ENCODE data around the gene MTOR.

MTOR gene

DNA sequence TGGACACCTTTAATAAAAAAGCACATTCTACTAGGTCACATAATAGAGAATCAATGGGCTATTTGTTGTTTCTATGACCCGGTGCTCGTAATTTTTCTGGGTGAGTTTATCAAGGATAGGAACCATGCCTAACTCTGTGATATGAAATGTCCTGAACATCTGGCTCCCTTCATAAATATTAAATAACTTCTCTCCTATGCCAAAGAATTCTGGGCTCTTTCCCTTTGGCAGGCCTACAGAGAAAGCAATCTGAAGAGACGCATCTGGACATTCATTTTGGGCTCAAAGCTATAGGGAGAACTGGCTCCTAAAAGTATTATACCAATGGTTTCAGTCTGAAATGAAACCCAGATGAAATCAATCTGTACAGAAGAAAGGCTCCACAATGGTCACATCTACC is 112.0 kb downstream of the MTOR start:
- no peak for DNase-seq (ENCODE audit: low read depth)

DNA sequence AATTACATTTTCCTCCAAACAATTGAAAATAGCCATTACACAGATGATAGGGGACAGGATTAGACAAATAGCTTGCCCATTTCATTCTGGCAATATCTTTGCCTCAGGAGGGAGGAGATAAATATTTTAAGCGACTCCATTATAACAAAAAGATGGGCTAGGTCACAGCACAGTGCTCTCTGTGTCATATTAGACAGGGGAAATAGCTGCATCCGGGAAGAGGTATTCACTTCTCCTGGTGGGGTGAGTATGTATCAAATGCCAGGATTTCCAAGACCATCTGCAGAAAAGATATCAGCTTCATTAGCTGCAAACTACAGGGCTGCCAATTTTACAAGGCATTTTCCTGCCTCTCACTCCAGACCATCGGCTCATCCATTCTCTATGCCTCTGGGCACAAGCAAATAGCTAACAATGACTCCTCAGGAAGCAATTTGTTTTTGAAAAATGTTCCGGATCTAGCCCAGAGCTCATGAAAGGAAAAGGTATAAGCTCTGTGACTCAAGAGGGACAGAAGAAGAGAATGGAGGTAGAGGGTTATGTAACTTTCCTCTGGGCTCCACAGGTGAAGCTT is 115.1 kb downstream of the MTOR start:
- DNase-seq (ENCODE audit: low read depth) = no peak

- DNase-seq (ENCODE audit: low read depth) = no peak
Observed at GRCh38 chr1:11145741-11146140, 116.6 kb downstream of the MTOR start.

DNA sequence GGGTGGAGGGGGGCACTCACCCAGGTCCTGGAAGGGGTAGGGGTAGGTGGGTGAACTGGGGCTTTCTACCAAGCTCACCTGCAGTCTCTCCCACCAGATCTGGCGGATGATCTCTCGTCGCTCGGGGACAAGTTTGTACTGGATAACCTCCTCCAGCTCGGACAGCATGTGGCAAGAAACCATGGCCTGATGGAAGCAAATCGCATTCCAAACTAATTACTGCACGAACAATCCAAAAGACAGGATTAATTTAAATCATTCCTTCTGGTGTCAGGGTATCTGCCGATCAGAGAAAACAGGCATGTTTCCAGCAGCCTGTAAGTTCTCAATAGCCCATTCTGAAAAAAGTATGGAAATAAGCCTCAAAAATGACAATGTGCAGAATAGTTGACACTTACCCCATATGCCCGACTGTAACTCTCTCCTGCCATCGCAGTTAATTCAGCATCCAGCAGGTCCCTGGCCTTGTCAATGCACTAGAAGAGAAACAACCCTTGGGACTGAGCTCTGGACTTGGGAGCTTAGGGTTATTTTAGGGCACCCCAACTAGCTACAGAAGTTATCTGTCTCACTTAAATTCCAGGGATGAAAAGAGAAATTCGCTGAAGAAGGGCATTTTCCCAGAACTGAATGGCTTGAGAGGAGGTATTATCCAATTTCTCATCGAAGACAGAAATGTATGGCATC is 117.6 kb downstream of the MTOR start:
- no peak for DNase-seq (ENCODE audit: low read depth)

- DNase-seq (ENCODE audit: low read depth) = no peak
Observed at GRCh38 chr1:11143907-11144306, 118.4 kb downstream of the MTOR start.

- no peak for DNase-seq (ENCODE audit: low read depth)
Observed at GRCh38 chr1:11143401-11143800, 119.0 kb downstream of the MTOR start.

DNA sequence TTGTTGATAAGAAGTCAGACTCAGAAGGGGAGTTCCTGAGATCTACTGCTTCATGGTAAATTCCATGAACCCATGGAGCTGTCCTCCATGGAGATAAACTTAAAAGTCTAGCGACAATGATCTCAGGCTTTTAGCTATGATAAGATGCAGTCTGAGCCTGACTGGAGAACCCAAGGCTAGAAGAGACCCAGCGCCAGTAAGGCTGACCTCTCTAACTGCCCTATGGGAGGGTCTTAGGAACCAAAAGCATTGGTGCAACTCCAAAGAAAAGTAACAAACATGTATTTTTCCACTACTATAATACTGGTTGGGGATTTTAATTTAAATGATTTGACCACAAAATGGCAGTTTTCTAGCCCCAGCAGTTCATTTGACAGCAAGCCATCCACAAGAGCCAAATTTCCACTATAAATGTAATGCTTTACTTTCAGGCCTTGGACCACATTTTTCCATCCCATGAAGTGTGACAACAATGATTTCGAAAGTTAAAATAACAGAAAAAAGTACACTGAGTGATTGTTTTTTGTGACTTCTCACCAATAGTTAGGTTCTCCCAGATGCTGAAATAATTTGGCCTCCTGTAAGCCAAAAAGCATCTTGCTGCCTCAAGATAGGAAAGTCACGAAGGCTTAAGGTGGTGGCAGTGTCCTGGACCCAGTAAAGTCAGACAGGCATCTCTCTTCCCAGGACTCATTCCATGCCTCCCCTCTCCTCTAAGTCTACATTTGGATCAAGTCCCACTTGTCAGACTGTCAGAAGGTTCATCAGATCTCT is 119.5 kb downstream of the MTOR start:
- no peak for DNase-seq (ENCODE audit: low read depth)

GRCh38 chr1:11138952-11139351 is 123.4 kb downstream of the MTOR start:
- no peak for DNase-seq (ENCODE audit: low read depth)

GRCh38 chr1:11138029-11138428 is 124.3 kb downstream of the MTOR start:
- DNase-seq (ENCODE audit: low read depth) = no peak

GRCh38 chr1:11134898-11135266 is 127.5 kb downstream of the MTOR start:
- no peak for DNase-seq (ENCODE audit: low read depth)

- no peak for DNase-seq (ENCODE audit: low read depth)
Observed at GRCh38 chr1:11134251-11134897, 128.0 kb downstream of the MTOR start.

- DNase-seq (ENCODE audit: low read depth) = no peak
Observed at GRCh38 chr1:11132563-11133293, 129.6 kb downstream of the MTOR start.

- DNase-seq (ENCODE audit: low read depth) = no peak
Observed at GRCh38 chr1:11131816-11132215, 130.5 kb downstream of the MTOR start.

GRCh38 chr1:11130406-11130805 is 131.9 kb downstream of the MTOR start:
- DNase-seq (ENCODE audit: low read depth) = no peak

- no peak for DNase-seq (ENCODE audit: low read depth)
Observed at GRCh38 chr1:11129649-11130390, 132.5 kb downstream of the MTOR start.

DNA sequence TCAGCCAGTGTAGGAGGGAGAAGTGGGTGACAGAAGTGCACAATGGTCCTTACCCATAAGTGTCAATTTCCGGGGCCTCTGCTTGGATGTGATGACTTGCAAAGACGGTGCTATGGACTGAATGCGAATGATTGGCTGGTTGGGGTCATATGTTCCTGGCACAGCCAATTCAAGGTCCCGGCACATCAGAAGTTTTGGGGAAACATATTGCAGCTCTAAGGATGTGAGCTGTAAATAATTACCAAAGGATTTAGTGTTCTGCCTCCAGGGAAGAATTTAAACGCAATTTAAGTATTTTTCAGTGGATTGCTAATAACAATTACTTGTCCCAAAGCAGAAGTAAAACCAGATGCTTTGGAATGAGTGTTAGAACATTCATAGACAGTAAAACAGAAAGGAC is 135.8 kb downstream of the MTOR start:
- no peak for DNase-seq (ENCODE audit: low read depth)

GRCh38 chr1:11125931-11126330 is 136.4 kb downstream of the MTOR start:
- no peak for DNase-seq (ENCODE audit: low read depth)

DNA sequence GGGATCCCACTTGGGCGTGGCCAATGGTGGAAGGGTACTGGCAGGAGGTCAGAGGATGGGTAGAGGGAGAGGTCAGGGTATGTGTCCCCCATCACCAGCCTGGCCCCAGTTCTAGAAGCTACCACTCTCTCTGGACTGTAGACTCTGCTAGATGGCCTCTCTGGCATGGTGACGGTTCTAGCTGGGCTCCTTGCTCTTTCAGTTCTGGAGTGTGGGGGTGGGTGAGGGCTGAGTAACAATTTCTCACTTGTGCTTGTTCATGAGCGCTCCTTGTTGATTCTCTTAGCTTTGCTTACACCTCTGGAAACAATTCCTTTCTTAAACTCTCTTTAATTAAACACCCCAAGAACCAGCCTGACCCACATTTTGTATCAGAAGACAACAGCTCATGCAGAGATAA is 137.4 kb downstream of the MTOR start:
- DNase-seq (ENCODE audit: low read depth) = no peak

DNA sequence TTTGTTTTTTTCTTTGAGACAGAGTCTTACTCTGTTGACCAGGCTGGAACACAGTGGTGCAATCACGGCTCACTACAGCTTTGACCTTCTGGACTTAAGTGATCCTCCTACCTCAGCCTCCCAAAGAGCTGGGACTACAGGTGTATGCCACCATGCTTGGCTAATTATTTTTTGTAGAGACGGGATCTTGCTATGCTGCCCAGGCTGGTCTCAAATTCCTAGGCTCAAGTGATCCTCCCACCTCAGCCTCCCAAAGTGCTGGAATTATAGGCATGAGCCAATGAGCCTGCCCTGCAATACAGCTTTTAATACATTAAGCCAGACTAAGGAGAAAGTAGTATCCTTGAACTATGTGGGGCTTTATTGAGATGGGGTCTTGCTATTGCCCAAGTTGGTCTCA is 146.0 kb downstream of the MTOR start:
- DNase-seq (ENCODE audit: low read depth) = no peak

DNA sequence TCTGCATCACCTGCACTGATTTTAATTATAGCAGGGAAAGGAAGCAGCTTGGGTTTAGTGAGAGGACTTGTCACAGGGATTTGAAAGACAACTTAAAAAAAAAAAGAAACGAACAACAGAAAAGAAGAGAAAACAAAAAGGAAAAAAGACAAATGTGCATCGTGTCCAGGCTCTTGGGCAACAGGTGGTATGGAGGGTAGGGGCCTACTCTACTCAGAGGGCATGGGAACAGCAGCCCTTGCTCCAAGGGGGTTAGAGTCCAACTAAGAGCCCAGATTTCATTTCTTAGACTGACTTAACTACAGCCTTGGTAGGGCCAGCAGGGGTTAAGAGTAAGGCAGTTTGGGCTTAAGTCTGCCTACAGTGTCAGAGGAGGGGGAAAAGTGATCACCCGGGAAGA is 147.4 kb downstream of the MTOR start:
- no peak for DNase-seq (ENCODE audit: low read depth)

GRCh38 chr1:11109047-11109760 is 153.1 kb downstream of the MTOR start:
- DNase-seq (ENCODE audit: low read depth) = no peak

All from CMK (cell line).